ENCODE measurements around the gene CTNND2. TPM values are rescaled to one million over a fixed set of nuclear protein-coding genes. Genes with fewer than 3 reads are reported as not detected.

The CTNND2 gene
- total RNA-seq, 6 donors from 2014 or later: 1.1 to 12.4 (median 3.2) TPM

- no peaks in the 10 kb centered on the region for H3K9me3 ChIP-seq
- H3K27me3 ChIP-seq: no peaks in the 10 kb centered on the region
- H3K4me3 ChIP-seq: no peak overlapping the region
- no peaks in the 10 kb centered on the region for H3K4me1 ChIP-seq
- TF ChIP-seq EP300 (IDR thresholded peaks at IDR 0.05) (no peak), POLR2A (IDR thresholded peaks at IDR 0.05) (no peak)
- WGBS, 2 donors: 92 to 93% methylated on average over 6 of the region's 6 CpGs
- ATAC-seq (ENCODE audit: low FRiP score in 2 of 2) (no peak), DNase-seq (no peak)
- no peaks in the 10 kb centered on the region for H3K36me3 ChIP-seq
- no peak overlapping the region for H3K27ac ChIP-seq
These were observed 188.6 kb downstream of the CTNND2 start for GRCh38 chr5:11715461-11716196.

- 31 to 58% methylated on average over 1 of the region's 1 CpG for WGBS, 2 donors
- Histone ChIP-seq H3K27ac (no peak overlapping the region), H3K4me1 (no peaks in the 10 kb centered on the region), H3K27me3 (no peaks in the 10 kb centered on the region), H3K4me3 (no peak overlapping the region), H3K36me3 (no peaks in the 10 kb centered on the region), H3K9me3 (no peaks in the 10 kb centered on the region)
- no peak for DNase-seq
- ATAC-seq (ENCODE audit: low FRiP score in 2 of 2): no peak
- TF ChIP-seq POLR2AphosphoS5 (IDR thresholded peaks at IDR 0.05) (no peak), CTCF (IDR thresholded peaks at IDR 0.05) (no peak), EP300 (IDR thresholded peaks at IDR 0.05) (no peak), POLR2A (IDR thresholded peaks at IDR 0.05) (no peak)
These were observed 192.3 kb downstream of the CTNND2 start for GRCh38 chr5:11711932-11712331.

GRCh38 chr5:11709021-11709420, 195.2 kb downstream of the CTNND2 start:
- ATAC-seq (ENCODE audit: low FRiP score in 2 of 2): no peak

GRCh38 chr5:11704916-11705315, 199.3 kb downstream of the CTNND2 start:
- DNase-seq: no peak
- Histone ChIP-seq H3K27ac (no peak overlapping the region), H3K27me3 (no peaks in the 10 kb centered on the region), H3K4me3 (no peak overlapping the region), H3K36me3 (no peaks in the 10 kb centered on the region), H3K4me1 (no peaks in the 10 kb centered on the region), H3K9me3 (no peaks in the 10 kb centered on the region)
- TF ChIP-seq EP300 (IDR thresholded peaks at IDR 0.05): no peak
- 88 to 96% methylated on average over 1 of the region's 1 CpG for WGBS, 2 donors
- ATAC-seq (ENCODE audit: low FRiP score in 2 of 2): no peak

More at GRCh38 chr5:11709021-11709420, 195.2 kb downstream of the CTNND2 start:
- no peak for TF ChIP-seq CTCF (IDR thresholded peaks at IDR 0.05)
- TF ChIP-seq POLR2AphosphoS5 (IDR thresholded peaks at IDR 0.05): no peak
- no peak for TF ChIP-seq POLR2A (IDR thresholded peaks at IDR 0.05)
- TF ChIP-seq EP300 (IDR thresholded peaks at IDR 0.05): no peak
- Histone ChIP-seq H3K4me1 (no peaks in the 10 kb centered on the region), H3K9me3 (no peaks in the 10 kb centered on the region), H3K4me3 (no peak overlapping the region), H3K27me3 (no peaks in the 10 kb centered on the region), H3K36me3 (no peaks in the 10 kb centered on the region), H3K27ac (no peak overlapping the region)
- WGBS, 2 donors: 72 to 73% methylated on average over 4 of the region's 4 CpGs
- no peak for DNase-seq

GRCh38 chr5:11700391-11700790, 203.9 kb downstream of the CTNND2 start:
- no peak for DNase-seq
- 87 to 90% methylated on average over 6 of the region's 6 CpGs for WGBS, 2 donors
- H3K9me3 ChIP-seq: no peaks in the 10 kb centered on the region
- H3K27ac ChIP-seq: no peak overlapping the region
- no peaks in the 10 kb centered on the region for H3K4me1 ChIP-seq
- no peak for ATAC-seq (ENCODE audit: low FRiP score in 2 of 2)
- no peaks in the 10 kb centered on the region for H3K36me3 ChIP-seq
- H3K4me3 ChIP-seq: no peak overlapping the region
- H3K27me3 ChIP-seq: no peaks in the 10 kb centered on the region
- TF ChIP-seq POLR2AphosphoS5 (IDR thresholded peaks at IDR 0.05) (no peak), POLR2A (IDR thresholded peaks at IDR 0.05) (no peak), CTCF (IDR thresholded peaks at IDR 0.05) (no peak), EP300 (IDR thresholded peaks at IDR 0.05) (no peak)

- Histone ChIP-seq H3K4me3 (no peak overlapping the region), H3K9me3 (no peaks in the 10 kb centered on the region), H3K4me1 (no peaks in the 10 kb centered on the region), H3K27ac (no peak overlapping the region), H3K36me3 (no peaks in the 10 kb centered on the region), H3K27me3 (no peaks in the 10 kb centered on the region)
- 90 to 93% methylated on average over 7 of the region's 7 CpGs for WGBS, 2 donors
- ATAC-seq (ENCODE audit: low FRiP score in 2 of 2) (no peak), DNase-seq (no peak)
- TF ChIP-seq POLR2A (IDR thresholded peaks at IDR 0.05): no peak
- no peak for TF ChIP-seq CTCF (IDR thresholded peaks at IDR 0.05)
- TF ChIP-seq EP300 (IDR thresholded peaks at IDR 0.05): no peak
- no peak for TF ChIP-seq POLR2AphosphoS5 (IDR thresholded peaks at IDR 0.05)
These were observed 211.6 kb downstream of the CTNND2 start for GRCh38 chr5:11692636-11693035.
